GM21390 (cell line): ENCODE measurements around the gene EIF4A2.
"Not testable (repeated sequence)": the region's sequence is repeated elsewhere in the genome, so short reads cannot be mapped to it uniquely, and the experiment has no call there.

Source experiments
- ATAC-seq: cut with Tn5 transposase; IDR thresholded peaks from one replicate; pipeline ENCODE4 v1.9.1; 2021; ENCODE audit not compliant: unreplicated experiment

Gene EIF4A2

GRCh38 chr3:186818516-186818915 is 35.1 kb downstream of the EIF4A2 start:
- ATAC-seq = no peak

GRCh38 chr3:186818956-186819355 is 35.6 kb downstream of the EIF4A2 start:
- ATAC-seq = no peak

GRCh38 chr3:186821429-186822387 is 38.3 kb downstream of the EIF4A2 start:
- ATAC-seq = no peak

GRCh38 chr3:186822388-186822759 is 39.0 kb downstream of the EIF4A2 start:
- ATAC-seq = not testable (repeated sequence)

GRCh38 chr3:186823386-186823785 is 40.0 kb downstream of the EIF4A2 start:
- no peak for ATAC-seq

GRCh38 chr3:186824430-186825139 is 41.2 kb downstream of the EIF4A2 start:
- ATAC-seq = no peak

GRCh38 chr3:186825294-186825821 is 42.0 kb downstream of the EIF4A2 start:
- no peak for ATAC-seq

GRCh38 chr3:186825872-186826409 is 42.6 kb downstream of the EIF4A2 start:
- ATAC-seq = no peak

- ATAC-seq = no peak
These were observed 43.1 kb downstream of the EIF4A2 start for GRCh38 chr3:186826410-186826975.

GRCh38 chr3:186826976-186827857 is 43.8 kb downstream of the EIF4A2 start:
- ATAC-seq = peak; percentile 90

GRCh38 chr3:186828340-186828739 is 45.0 kb downstream of the EIF4A2 start:
- ATAC-seq = no peak

- no peak for ATAC-seq
These were observed 48.4 kb downstream of the EIF4A2 start for GRCh38 chr3:186831798-186832197.

- no peak for ATAC-seq
These were observed 48.9 kb downstream of the EIF4A2 start for GRCh38 chr3:186832276-186832675.
